Measurements from ENCODE around the gene VMO1.
A peak's percentile ranks its signal among the peaks of the same experiment; 100 is the strongest.

VMO1 gene

DNA sequence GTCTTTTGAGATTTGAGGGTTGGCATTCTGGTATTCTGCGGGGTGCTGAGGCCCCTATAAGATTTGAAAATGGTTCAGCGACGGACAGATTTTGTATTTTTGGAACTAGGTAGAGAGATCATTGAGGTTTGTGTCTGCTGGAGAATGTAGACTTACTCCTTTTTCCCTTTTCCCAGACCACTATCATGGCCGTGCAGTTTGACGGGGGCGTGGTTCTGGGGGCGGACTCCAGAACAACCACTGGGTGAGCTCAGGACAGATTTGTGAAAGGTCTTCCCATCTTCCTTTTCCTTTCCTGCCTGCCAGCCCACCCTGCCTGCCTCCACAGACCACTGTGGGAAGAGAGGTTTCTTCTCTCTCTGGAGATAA, 10.4 kb upstream of the VMO1 start:
- TF ChIP-seq, protein P1, sequence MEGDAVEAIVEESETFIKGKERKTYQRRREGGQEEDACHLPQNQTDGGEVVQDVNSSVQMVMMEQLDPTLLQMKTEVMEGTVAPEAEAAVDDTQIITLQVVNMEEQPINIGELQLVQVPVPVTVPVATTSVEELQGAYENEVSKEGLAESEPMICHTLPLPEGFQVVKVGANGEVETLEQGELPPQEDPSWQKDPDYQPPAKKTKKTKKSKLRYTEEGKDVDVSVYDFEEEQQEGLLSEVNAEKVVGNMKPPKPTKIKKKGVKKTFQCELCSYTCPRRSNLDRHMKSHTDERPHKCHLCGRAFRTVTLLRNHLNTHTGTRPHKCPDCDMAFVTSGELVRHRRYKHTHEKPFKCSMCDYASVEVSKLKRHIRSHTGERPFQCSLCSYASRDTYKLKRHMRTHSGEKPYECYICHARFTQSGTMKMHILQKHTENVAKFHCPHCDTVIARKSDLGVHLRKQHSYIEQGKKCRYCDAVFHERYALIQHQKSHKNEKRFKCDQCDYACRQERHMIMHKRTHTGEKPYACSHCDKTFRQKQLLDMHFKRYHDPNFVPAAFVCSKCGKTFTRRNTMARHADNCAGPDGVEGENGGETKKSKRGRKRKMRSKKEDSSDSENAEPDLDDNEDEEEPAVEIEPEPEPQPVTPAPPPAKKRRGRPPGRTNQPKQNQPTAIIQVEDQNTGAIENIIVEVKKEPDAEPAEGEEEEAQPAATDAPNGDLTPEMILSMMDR (IDR thresholded peaks at IDR 0.05) = no peak
- no peak for TF ChIP-seq ZFX (IDR thresholded peaks at IDR 0.05; ENCODE audit: borderline replicate concordance)
- peak overlapping the region; percentile 74 for H3K27ac ChIP-seq

DNA sequence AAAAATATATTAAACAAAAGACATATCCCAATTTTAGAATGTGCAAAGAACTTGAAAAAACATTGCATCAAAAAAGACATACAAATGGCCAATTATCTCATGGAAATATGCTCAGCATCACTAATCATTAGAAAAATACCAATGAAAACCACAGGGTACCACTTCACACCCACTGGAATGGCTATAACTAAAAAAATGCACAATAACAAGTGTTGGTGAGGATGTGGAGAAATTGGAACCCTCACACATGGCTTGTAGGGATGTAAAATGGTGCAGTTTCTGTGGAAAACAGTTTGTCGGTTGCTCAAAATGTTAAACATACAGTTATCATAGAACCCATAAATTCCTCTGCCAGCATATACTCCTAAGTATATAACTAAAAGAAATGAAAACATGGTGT, 9.0 kb upstream of the VMO1 start:
- TF ChIP-seq ZFX (IDR thresholded peaks at IDR 0.05; ENCODE audit: borderline replicate concordance) = no peak
- TF ChIP-seq, protein P1 (IDR thresholded peaks at IDR 0.05) = no peak
- H3K27ac ChIP-seq = peak overlapping the region; percentile 74

DNA sequence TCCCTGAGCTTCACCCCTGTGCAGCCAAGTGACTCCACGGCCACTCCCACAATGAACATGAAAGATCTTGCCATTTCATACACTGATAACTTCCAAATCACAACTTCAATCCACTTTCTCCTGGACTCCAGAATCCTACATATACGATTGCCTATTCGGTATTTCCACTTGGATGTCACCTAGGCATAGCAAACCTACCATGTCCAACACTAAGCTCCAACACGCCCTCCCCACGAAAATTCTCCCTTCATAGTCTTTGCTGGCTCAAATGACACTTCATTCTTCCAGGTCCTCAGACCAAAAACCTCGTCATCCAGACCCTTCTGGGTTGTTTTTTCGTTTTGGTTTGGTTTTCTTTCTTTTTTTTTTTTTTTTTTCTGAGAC, 4.5 kb upstream of the VMO1 start:
- TF ChIP-seq, protein P1 (IDR thresholded peaks at IDR 0.05) = no peak
- TF ChIP-seq ZFX (IDR thresholded peaks at IDR 0.05; ENCODE audit: borderline replicate concordance) = no peak
- peak overlapping the region; percentile 95 for H3K27ac ChIP-seq

DNA sequence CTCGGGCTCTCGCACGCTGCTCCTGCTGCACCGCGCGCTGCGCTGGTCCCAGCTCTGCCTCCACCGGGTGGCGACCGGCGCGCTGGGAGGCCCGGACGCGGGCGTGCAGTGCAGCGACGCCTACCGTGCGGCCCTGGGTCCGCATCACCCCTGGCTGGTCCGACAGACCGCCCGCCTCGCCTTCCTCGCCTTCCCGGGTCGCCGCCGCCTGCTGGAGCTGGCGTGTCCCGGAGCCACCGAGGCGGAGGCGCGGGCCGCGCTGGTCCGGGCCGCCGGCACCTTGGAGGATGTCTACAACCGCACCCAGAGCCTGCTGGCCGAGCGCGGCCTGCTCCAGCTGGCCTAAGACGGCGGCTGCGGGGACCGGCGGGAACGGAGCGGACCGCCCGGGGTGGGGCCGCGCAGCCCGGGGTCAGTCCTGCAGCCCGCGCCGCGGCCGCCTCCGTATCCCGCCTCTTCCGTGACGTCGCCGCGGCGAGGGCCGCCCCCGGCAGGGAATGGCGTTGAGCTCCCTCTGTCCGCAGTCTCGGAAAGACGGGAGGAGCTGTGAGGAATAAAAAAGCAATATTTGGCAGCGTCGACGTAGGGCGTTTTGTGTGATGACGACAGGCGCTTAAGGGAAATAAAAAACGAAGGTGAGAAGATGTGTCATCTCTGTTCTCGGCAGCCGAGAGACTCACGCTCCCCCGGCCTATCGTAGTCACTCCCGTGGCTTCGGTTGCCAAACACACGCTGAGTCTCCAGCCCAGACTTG, 4.0 kb upstream of the VMO1 start:
- TF ChIP-seq, protein P1 (IDR thresholded peaks at IDR 0.05) = peak; percentile 91
- no peak for TF ChIP-seq ZFX (IDR thresholded peaks at IDR 0.05; ENCODE audit: borderline replicate concordance)
- H3K27ac ChIP-seq = peak overlapping the region; percentile 95

DNA sequence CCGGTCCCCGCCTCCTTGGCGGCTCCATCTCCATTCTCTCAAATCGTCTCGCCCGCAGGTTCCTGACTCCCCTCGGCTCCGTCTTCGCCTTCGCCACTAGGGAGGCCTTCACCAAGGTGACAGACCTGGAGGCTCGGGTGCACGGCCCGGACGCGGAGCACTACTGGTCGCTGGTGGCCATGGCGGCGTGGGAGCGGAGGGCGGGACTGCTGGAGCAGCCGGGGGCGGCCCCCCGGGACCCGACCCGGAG, 3.5 kb upstream of the VMO1 start:
- peak overlapping the region; percentile 95 for H3K27ac ChIP-seq
- no peak for TF ChIP-seq ZFX (IDR thresholded peaks at IDR 0.05; ENCODE audit: borderline replicate concordance)
- TF ChIP-seq, protein P1 (IDR thresholded peaks at IDR 0.05) = no peak

DNA sequence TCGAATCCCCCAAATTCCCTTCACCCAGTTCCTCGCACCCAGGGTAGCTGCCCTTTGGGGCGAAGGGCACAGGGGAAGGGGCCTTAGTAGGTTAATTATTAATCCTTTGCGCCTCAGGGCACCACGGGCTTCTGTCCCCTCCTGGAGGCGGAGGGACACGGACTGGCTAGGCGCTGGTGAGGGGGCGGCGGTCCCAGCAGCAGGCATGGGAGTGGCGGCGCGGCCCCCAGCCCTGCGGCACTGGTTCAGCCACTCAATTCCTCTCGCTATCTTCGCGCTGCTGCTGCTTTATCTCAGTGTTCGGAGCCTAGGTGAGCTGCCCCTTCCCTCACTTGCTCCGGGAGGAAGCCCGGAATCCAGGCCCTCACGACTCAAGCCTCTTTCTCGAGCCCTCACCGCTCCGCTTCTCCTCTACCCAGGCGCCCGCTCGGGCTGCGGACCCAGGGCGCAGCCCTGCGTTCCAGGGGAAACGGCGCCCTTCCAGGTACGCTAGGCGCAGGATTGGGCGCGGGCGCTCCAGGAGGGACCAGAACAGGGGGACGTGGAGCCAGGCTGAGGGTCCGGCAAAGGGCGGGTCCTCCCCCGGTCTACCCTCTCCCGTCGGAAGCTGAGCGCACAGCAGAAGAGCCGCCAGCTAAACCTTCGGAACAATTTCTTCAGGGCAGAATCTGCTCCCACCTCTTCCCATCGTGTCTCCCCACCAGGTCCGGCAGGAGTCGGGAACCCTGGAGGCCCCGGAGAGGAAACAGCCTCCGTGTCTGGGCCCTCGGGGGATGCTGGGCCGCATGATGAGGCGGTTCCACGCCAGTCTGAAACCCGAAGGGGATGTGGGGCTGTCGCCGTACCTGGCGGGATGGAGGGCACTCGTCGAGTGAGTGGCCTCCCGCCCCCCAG, 2.9 kb upstream of the VMO1 start, which contains the start of gene GLTPD2:
GLTPD2 (plus strand) TSS at position 158 of the 894 bp plus-strand sequence; CDS start at position 206, 48 bp downstream.
- TF ChIP-seq ZFX (IDR thresholded peaks at IDR 0.05; ENCODE audit: borderline replicate concordance) = no peak
- TF ChIP-seq, protein P1 (IDR thresholded peaks at IDR 0.05) = no peak
- H3K27ac ChIP-seq = peak within 1 kb of the TSS; percentile 95

Measured in 22Rv1 (cell line).